ENCODE data around the gene EPN1. TPM values are rescaled to one million over a fixed set of nuclear protein-coding genes. Genes with fewer than 3 reads are reported as not detected.

EPN1 gene
- total and polyA plus RNA-seq, 9 of the 15 experiments (the other 6 are each of a cell fraction or from before 2014, with no cell fraction given), result 0.08 to 138 (median 12.7) TPM

- CTCF ChIA-PET (ENCODE audit: low intra/inter-chr PET ratio), result no interaction called here
- no TSS peak for BruUV-seq (replicated peaks)
- peak overlapping the region; percentile 95; the same call in 1 of the 2 replicates for H2AFZ ChIP-seq (ENCODE audit: low read depth, low read length)
- DNase-seq (ENCODE audit: extremely low read depth in 1 of 4, low spot score in 3 of 4) (peak in 2 of 4 experiments; percentile 21 to 52), FAIRE-seq (peak; percentile 62), ATAC-seq (no peak)
- peaks cover 43% of the 10 kb centered on the region for H3K79me2 ChIP-seq (ENCODE audit: control insufficient read depth, insufficient read depth, low read length)
- POLR2A ChIA-PET, result interaction anchor here (0.6 to 0.7 kb wide), 2 partner anchors 22 to 611 kb away, joined by 3 read pairs; no protein-coding TSS in a partner anchor
- H3K9ac ChIP-seq (ENCODE audit: insufficient read depth in 1 of 2, low read depth in 2 of 2, low read length in 2 of 2), result peak overlapping the region; percentile 89 to 98
- peaks cover 45% of the 10 kb centered on the region; the same call in 2 of the 3 replicates for H3K36me3 ChIP-seq (ENCODE audit: control insufficient read depth, insufficient read depth, low read length)
- H3K9me3 ChIP-seq (replicated peaks; ENCODE audit: control insufficient read depth, insufficient read depth, low read depth, low read length), result no peaks in the 10 kb centered on the region
- H3K4me2 ChIP-seq (ENCODE audit: insufficient read depth, low read length), result peak overlapping the region; percentile 90
- peaks cover 18 to 78% of the 10 kb centered on the region in 2 experiments; a peak in 4 of 5 replicates for H3K4me1 ChIP-seq (replicated peaks in 1 of 2; ENCODE audit: control insufficient read depth in 2 of 2, insufficient read depth in 2 of 2, low read length in 2 of 2)
- no peaks in the 10 kb centered on the region for H3K27me3 ChIP-seq (ENCODE audit: control insufficient read depth in 2 of 2, insufficient read depth in 2 of 2, low read length in 2 of 2)
- H4K20me1 ChIP-seq (replicated peaks; ENCODE audit: control insufficient read depth, insufficient read depth, low read length), result no peaks in the 10 kb centered on the region
- in situ Hi-C loops (cut with MboI) (loop anchor here (25.0 kb wide), 2 partner anchors 512 to 663 kb away; partner anchors contain the start of genes TNNT1 and ZSCAN5A), intact Hi-C loops (cut with micrococcal nuclease) (no loop called here)
- WGBS (ENCODE audit: insufficient coverage, low coverage, missing lambda C conversion rate), result 48% methylated on average over 15 of the region's 17 CpGs
- peak overlapping the region; percentile 68 for H3K4me3 ChIP-seq
- no peaks in the 10 kb centered on the region for H3K9me1 ChIP-seq (ENCODE audit: control insufficient read depth, insufficient read depth, low read length)
- H3K27ac ChIP-seq (ENCODE audit: extremely low read depth, low read depth, low read length), result peak overlapping the region; percentile 90; the same call in 2 of the 3 replicates
- TF ChIP-seq MITF (IDR thresholded peaks at IDR 0.05), result no peak
- TF ChIP-seq ZNF592 (IDR thresholded peaks at IDR 0.05), result peak; percentile 63; the same call in 1 of the 2 replicates
These were observed 25.5 kb upstream of the EPN1 start for GRCh38 chr19:55649268-55650125.
